Activated naive CD4-positive, alpha-beta T cell treated with anti-CD3 and anti-CD28 coated beads, Interleukin-2, amount 50 U/mL, for 72 hours (primary cell): ENCODE data around the gene MAMLD1. TPM values are rescaled to one million over a fixed set of nuclear protein-coding genes. Genes with fewer than 3 reads are reported as not detected.
A peak's percentile ranks its signal among the peaks of the same experiment; 100 is the strongest.

Experiments used
- ATAC-seq, 2 donors: fragments of 150-1000 bp; cut with Tn5 transposase; 2 replicates each; pipeline ENCODE4 v1.10.0; 2021; ENCODE audit warnings: mild to moderate bottlenecking in 2 of 2, moderate library complexity in 2 of 2
- DNase-seq, 2 donors: peaks; one replicate each; pipeline ENCODE4 v3.0.0; 2021 to 2022; ENCODE audit warnings: low spot score in 2 of 2
- H3K27ac Mint-ChIP-seq, 2 donors: one replicate each; pipeline ENCODE4 v1.8.0; 2022; ENCODE audit warnings: mild to moderate bottlenecking in 2 of 2, mixed read lengths in 2 of 2
- H3K36me3 Mint-ChIP-seq, 2 donors: one replicate each; pipeline ENCODE4 v1.8.0; 2022; ENCODE audit warnings: mixed read lengths in 2 of 2
- H3K9me3 Mint-ChIP-seq, 2 donors: one replicate each; pipeline ENCODE4 v1.8.0; 2022; ENCODE audit warnings: mixed read lengths in 2 of 2
- total RNA-seq, 2 donors: library from RNA; stranded (reverse); gene quantifications; one replicate each; pipeline ENCODE4 v1.2.3, GENCODE V29; 2022

The MAMLD1 gene
- total RNA-seq, 2 donors from 2014 or later = 0.96 to 2.7 TPM

DNA sequence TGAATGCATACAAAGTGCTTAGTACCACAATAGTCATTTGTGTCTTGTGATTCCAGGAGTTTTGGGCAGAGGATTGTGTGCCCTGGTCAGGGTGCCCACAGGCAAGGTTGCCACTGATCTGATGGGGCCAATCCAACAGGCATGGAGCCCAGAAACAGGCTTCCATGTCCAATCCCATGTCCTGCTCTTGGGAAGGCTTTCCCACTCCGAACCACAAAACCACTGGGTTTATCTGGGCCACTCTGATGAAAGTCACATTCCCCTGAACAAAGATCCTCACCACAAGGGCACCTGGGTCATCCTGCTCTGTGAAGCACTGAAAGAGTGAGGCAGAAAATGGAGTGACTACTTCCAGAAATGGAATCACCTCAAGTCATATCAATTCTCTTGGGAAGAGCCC is 96.9 kb downstream of the MAMLD1 start:
- Mint-ChIP-seq H3K36me3 (no peaks in the 10 kb centered on the region), H3K27ac (no peak overlapping the region), H3K9me3 (peaks cover 0 to 3% of the 10 kb centered on the region in 2 donors)
- ATAC-seq (no peak), DNase-seq (no peak)

DNA sequence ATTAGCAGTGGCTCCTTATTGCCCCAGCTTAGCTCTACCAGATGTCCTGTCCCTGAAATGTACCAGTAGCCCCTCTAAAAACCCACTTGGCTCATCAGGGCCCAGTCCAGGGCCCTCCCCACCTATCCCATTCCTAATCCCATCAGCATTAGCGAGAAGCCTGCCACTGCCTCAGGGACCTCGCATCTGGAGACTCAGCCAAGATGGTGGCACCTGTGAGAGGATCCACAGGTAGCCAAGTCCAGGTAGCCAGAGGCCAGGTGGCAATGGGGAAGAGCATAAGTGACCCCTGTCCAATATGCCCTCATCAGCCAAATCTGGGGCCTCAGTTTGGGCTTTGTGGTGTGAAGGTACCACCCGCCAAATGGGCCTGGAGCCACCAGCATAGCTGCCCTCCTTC is 97.7 kb downstream of the MAMLD1 start:
- no peaks in the 10 kb centered on the region for H3K36me3 Mint-ChIP-seq
- DNase-seq (no peak), ATAC-seq (no peak)
- H3K27ac Mint-ChIP-seq = no peak overlapping the region
- H3K9me3 Mint-ChIP-seq = peaks cover 0 to 3% of the 10 kb centered on the region in 2 donors

DNA sequence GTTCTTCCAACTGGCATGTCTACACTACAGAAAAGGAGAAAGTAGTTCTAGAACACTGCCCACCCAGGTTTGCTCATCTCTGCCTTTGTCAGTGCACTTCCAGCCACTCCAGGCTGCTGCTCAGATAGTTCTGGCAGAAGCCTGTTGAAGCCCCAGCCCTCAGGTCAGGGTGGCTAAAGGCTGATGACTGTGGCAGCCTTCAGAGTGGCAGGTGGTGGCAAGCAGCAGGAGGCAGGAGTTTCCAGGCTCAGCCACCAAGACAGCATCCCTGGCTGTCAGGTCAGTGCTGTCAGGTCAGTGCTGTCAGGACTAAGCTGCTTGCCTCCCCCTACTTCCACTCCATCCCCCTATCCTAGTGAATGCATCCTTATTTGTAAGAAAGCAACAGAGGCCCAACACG is 100.4 kb downstream of the MAMLD1 start:
- no peak for ATAC-seq
- Mint-ChIP-seq H3K36me3 (no peaks in the 10 kb centered on the region), H3K9me3 (peaks cover 0 to 3% of the 10 kb centered on the region in 2 donors), H3K27ac (peak overlapping the region in 1 of 2 donors; percentile 55)
- no peak for DNase-seq

DNA sequence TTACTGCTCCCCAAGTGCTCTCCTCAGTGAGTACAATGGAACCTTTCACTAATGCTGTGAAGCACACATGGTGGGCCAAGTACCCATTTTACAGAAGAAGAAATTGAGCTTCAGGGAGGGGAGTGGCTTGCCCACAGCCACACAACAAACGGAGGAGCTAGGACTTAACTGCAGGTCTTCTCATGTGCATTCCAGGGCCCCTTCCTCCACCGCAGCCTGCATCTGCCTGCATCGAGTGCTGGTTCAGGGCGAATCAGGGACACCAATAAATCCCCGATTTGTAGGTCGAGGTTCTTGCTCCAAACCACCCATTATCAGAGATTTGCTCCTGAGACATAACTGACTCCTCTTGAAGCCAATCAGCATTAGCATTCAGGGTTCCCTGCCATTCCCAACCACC is 100.9 kb downstream of the MAMLD1 start:
- ATAC-seq (no peak), DNase-seq (no peak)
- Mint-ChIP-seq H3K27ac (peak overlapping the region in 1 of 2 donors; percentile 55), H3K36me3 (no peaks in the 10 kb centered on the region), H3K9me3 (peaks cover 0 to 3% of the 10 kb centered on the region in 2 donors)

DNA sequence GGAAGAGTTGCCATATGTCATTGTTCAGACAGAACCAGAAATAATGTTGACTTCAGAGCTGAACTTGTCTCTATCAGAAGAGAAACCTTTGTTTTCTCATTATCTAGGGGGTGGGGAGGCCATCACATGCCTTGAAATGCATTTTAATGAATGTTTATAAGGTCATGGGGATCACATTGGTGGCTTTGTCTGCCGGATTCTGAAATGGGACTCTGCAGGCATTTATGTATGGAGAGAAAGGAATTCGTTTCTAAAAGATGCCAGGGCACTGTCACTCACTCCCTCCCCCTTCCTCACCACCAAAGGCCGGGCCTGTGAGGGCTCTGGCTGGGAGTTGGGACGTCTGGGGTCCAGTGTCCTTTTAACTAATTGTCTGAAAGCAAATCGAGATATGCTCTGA is 102.2 kb downstream of the MAMLD1 start:
- no peak overlapping the region for H3K27ac Mint-ChIP-seq
- ATAC-seq (no peak), DNase-seq (no peak)
- H3K9me3 Mint-ChIP-seq = no peaks in the 10 kb centered on the region
- H3K36me3 Mint-ChIP-seq = no peaks in the 10 kb centered on the region

DNA sequence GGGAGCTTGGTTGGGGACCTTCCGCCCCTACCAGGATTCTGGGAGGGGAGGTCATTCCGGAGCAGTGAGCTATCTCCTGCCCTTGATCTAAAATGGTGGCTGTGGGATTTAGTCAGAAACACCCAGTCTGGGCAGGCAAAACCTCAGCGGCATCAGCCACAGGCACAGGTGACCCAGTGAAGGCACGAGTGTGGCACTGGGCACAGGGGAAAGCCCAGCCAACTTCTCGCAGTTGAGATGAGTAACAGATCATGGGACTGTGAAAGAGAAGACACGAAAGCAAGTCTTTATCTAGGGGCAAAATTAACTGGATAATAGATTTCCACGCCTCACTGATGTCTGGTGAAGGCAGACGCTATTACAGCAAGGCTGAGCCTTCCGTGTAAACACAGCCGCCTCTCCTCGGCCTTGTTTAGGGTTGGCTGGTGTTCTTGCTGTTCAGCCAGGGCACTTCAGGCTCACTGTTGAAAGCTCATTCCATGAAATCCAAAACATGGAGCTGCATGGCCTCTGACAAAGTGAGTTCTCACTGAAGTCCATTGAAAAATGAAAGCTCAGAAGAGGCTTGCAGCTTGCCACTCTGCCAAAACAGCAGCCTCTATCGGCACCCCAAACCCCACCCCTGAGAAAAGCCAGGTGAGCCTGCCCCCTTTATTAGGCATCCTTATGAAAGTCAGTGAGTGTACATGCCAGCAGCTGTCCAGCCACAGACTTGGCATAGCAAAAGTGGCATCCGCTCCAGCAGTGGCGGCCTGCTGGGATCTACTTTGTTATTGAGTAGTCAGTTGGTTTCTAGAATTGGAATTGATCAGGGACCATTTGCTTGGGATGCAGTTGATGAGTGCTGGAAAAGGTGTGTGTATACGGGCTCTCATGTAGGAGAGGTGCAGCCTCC is 103.0 kb downstream of the MAMLD1 start:
- no peaks in the 10 kb centered on the region for H3K9me3 Mint-ChIP-seq
- H3K27ac Mint-ChIP-seq = no peak overlapping the region
- ATAC-seq = peak in 1 of 2 donors; percentile 22
- no peak for DNase-seq
- H3K36me3 Mint-ChIP-seq = no peaks in the 10 kb centered on the region

DNA sequence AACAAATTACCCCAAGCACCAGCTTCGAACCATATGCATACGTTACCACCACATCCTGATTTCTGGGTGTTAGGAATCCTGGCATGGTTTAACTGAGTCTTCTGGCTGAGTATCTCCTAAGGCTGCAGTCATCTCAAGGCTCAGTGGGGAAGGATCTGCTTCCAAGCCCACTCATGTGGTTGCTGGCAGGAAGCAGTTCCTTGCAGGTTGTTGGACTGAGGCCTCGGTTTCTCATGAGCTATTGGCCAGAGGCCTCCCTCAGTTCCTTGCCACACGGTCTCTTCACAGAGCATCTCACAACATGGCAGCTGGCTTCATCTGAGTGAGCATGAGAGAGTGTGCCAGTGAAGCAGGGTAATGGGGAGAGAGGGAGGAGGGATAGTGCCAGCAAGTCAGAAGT is 109.2 kb downstream of the MAMLD1 start:
- no peak overlapping the region for H3K27ac Mint-ChIP-seq
- no peak for DNase-seq
- no peaks in the 10 kb centered on the region for H3K36me3 Mint-ChIP-seq
- no peaks in the 10 kb centered on the region for H3K9me3 Mint-ChIP-seq
- no peak for ATAC-seq

DNA sequence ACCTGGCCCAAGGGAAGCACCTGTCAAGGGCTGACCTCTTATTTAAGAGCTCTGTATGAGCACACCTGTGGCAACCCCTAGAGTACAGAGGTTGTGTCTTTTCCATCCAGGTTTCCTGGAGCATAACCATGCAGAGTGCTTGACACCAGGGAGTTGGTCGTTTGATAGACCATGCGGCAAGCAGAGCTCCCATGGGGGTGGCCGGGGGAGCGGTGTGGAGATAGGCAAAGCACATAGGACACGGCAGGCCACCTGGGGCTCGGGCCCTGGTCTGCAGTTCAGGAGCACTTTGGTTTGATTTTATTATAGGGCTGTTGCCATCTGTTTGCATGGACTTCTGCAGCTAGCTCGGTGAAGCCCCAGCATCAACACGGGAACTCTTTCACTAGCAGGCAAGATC is 110.3 kb downstream of the MAMLD1 start:
- no peak overlapping the region for H3K27ac Mint-ChIP-seq
- no peaks in the 10 kb centered on the region for H3K9me3 Mint-ChIP-seq
- no peak for ATAC-seq
- DNase-seq = no peak
- H3K36me3 Mint-ChIP-seq = no peaks in the 10 kb centered on the region

DNA sequence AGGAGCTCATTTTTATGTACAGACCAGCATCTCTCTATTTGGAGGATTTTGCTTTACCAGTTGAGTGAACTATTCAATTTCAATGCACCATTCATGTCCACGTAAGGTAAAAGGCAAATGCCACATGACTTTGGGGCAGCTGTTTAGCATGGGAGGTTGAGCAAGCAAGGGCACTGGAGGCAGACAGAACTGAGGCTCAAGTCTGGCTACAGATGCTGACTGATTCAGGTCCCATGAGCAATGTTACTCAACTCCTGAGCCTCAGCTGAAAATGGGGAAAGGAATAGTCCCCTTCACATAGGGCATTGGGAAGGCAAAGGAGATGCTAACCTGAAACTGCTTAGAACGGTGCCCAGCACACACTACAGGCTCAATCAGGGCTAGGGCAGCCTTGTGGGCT is 112.3 kb downstream of the MAMLD1 start:
- ATAC-seq (no peak), DNase-seq (no peak)
- no peaks in the 10 kb centered on the region for H3K9me3 Mint-ChIP-seq
- H3K36me3 Mint-ChIP-seq = no peaks in the 10 kb centered on the region
- no peak overlapping the region for H3K27ac Mint-ChIP-seq

DNA sequence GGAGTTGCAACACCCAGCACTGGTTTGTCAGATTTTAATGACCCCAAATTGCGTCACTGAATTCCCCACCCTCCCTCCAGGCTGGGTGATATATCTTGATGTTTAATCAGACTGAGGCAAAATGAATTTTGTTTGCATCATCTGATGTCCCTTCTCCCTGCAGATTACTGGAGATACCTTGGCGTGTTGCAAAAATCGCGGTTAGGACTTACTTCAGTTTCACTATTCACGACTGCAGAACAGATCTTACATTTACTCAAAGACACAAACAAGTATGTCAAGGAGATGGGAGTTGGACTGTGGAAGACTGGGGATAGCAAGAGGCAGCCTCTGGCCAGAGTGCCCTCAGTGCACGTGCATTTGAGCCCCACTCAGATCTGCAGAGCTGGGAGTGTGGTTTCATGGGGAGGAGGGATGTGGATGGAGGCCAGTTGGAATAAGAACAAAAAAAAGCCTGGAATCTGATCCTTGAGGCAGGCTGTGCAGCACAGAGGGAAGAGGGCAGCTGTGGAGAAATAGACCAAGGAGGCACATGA is 113.1 kb downstream of the MAMLD1 start:
- ATAC-seq (no peak), DNase-seq (no peak)
- Mint-ChIP-seq H3K9me3 (no peaks in the 10 kb centered on the region), H3K27ac (peak overlapping the region in 1 of 2 donors; percentile 23), H3K36me3 (no peaks in the 10 kb centered on the region)

DNA sequence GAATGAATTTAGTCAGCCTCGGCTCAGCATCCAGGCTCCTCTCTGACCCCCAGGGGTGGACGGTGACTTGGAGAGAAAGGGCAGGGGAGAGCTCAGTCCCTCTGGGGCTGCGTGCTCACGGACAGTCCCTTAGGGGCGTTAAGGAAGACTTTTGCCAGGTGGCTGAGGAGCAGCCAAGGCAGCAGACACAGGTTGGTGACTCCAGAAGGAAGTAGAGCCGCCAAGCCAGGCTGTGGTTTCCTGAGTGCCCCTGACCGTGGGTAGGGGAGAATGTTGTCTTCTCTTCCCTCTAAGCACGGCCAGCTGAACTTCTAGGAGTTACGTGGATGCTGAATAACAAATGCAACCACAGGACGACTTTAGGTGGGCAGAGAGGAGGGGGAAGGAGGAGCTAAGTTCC is 114.3 kb downstream of the MAMLD1 start:
- ATAC-seq (no peak), DNase-seq (no peak)
- Mint-ChIP-seq H3K27ac (peak overlapping the region in 1 of 2 donors; percentile 29), H3K36me3 (no peaks in the 10 kb centered on the region), H3K9me3 (no peaks in the 10 kb centered on the region)

DNA sequence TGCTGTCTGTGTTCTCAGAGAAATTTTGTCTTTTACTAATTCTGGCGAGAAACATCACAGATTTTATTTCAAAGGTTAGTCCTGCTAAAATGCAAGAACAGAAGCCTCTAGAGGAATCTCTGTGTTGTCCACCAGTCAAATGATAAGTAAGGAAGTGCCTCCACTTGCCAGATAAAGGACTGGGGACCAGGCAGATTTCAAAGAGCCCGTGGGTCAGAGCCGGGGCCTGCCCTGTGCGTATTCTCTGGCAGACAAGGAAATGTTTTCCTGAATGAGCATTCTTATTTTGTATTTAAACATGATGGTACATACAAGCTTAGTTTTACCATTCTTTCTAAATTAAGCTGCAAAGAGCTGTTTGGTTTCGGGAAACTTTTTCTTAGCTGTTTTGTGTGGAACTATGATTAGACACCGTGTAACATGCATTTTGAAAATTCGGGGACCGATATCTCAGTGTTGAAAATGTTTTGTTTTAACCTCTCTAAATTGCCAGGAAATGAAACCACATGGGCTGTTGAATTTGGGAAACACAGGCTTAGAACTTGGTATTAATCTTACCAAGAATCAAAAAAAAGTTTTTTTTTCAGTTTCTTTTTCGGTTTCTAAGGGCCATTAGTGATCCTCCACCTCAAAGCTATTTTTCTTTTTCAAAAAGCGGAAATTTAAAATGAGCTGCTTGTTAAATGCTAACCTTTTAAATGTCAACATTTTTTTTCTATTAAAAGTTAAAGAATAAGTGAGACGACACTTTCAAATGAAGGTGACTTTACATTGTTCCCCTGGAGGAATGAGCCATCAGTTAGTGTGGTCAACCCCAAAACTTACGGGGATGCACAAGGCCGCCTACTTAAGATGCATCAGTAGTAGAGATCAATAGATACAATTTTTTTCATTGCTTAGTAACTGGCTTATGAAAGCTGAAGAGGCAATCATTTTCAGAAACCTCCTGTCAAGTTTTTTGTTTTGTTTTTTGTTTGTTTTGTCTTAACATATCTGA is 115.7 kb downstream of the MAMLD1 start:
- DNase-seq = peak in 1 of 2 donors; percentile 9
- H3K27ac Mint-ChIP-seq = peak overlapping the region; percentile 67 to 93
- H3K9me3 Mint-ChIP-seq = no peaks in the 10 kb centered on the region
- H3K36me3 Mint-ChIP-seq = peaks cover 0 to 6% of the 10 kb centered on the region in 2 donors
- peak; percentile 76 to 77 for ATAC-seq

DNA sequence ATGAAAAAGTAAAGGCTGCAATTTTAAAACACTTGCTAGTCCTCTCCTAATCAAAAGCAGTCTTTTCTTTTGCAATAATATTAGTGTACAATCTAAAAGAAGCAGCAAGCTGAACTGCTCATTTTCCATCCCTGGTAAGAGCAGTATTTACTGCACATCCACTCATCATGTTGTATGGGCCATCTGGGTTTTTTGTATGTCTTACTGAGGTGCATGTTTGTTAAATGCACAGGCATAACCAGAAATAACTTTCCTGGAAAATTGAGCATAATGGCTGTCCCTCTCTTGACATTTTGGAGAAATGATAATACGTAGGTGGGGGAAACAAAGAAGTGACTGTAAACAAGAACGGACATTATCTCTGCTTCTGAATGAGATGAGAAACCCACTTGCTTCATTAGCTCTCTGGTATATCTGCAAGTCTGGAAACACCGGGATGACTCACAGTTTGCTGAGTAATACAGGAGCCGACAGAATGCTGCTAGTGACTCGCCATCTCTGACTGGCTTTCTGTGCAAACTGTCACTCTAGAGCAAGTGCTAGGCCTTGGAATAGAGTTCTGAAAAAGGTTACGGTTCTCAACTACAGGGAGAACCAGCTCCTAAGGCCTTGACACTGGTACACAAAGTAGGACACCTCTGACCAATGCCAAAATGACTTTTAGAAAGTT is 119.6 kb downstream of the MAMLD1 start:
- no peaks in the 10 kb centered on the region for H3K9me3 Mint-ChIP-seq
- DNase-seq (peak; percentile 42 to 55), ATAC-seq (peak; percentile 84 to 89)
- H3K27ac Mint-ChIP-seq = peak overlapping the region; percentile 76 to 90
- peaks cover 0 to 6% of the 10 kb centered on the region in 2 donors for H3K36me3 Mint-ChIP-seq

DNA sequence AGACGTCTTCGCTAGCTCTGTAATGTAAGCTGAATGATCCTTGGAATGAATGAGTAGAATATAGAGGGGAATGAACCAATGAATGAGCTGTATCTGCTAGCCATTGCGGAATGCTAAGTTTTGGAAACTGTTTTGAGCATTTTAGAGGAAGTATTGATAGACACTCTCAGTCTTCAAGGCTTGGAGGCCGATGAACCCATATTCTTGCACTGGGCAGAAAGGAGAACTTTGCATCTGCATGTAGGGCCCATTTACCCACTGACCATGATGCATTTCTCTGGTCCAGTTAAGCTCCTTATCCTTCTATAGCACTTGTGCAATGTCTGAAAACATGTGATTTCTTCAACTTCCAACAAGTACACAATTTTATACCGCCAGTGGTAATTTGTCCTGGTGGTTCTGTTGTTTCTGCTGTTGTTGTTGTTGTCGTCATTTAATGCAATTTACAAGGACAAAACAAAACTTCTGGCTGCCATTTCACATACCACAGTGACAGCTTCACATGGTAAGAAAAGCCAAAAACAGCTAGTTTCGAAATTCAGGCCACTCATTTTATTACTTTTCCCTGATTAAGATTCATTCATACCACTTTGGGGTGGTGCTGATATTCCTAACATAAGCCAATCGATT is 120.4 kb downstream of the MAMLD1 start:
- H3K9me3 Mint-ChIP-seq = no peaks in the 10 kb centered on the region
- H3K36me3 Mint-ChIP-seq = peaks cover 0 to 6% of the 10 kb centered on the region in 2 donors
- H3K27ac Mint-ChIP-seq = peak overlapping the region; percentile 76 to 90
- no peak for ATAC-seq
- no peak for DNase-seq

DNA sequence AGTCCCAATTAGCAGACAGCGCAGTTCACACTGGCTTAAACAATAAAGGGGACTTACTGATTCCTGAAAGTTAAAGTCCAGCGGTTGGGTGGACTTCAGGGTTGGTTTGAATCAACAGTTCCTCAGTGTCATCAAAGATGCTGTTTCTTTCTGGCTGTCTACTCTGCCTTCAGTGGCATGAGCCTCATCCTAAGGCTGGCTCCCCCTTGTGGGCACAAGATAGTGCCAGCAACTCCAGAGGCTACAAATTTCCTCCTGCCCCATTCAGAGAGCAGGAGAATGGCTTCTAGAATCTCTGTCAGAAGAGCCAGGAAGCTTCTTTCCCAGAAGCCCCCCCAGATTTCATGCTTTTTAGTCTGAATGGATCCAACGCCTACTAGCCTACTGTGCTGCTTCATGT is 122.9 kb downstream of the MAMLD1 start:
- no peaks in the 10 kb centered on the region for H3K9me3 Mint-ChIP-seq
- H3K27ac Mint-ChIP-seq = no peak overlapping the region

More for the DNA sequence above, 122.9 kb downstream of the MAMLD1 start:
- peak in 1 of 2 donors; percentile 28 for DNase-seq
- no peak for ATAC-seq
- H3K36me3 Mint-ChIP-seq = peaks cover 0 to 6% of the 10 kb centered on the region in 2 donors
